ENCODE results near the gene SPIN1.
"Not testable (repeated sequence)": the region's sequence is repeated elsewhere in the genome, so short reads cannot be mapped to it uniquely, and the experiment has no call there.

Gene SPIN1

GRCh38 chr9:88344013-88344412 lies 44.2 kb upstream of the SPIN1 start (continued):
- TF ChIP-seq ZNF837 (tag by site-specific recombination; IDR thresholded peaks at IDR 0.05), result no peak

- POLR2A ChIA-PET, result interaction anchor here (0.6 kb wide), 1 partner anchor 187 kb away, joined by 4 read pairs; no protein-coding TSS in a partner anchor
- H3K36me3 ChIP-seq (ENCODE audit: control insufficient read depth in 2 of 2, insufficient read depth in 1 of 2, low read length in 2 of 2); CTCF ChIA-PET; H3K27ac ChIP-seq (ENCODE audit: extremely low read depth, low read depth, low read length); H3K4me3 ChIP-seq (ENCODE audit: low read depth, low read length); H3K4me1 ChIP-seq (ENCODE audit: control insufficient read depth, insufficient read depth, low read length); H3K9me3 ChIP-seq (ENCODE audit: control insufficient read depth, insufficient read depth, low read depth, low read length): not testable (repeated sequence)
These were observed 37.9 kb upstream of the SPIN1 start for GRCh38 chr9:88350354-88350753.

- Histone ChIP-seq H3K36me3 (ENCODE audit: control insufficient read depth in 2 of 2, insufficient read depth in 1 of 2, low read length in 2 of 2) (no peaks in the 10 kb centered on the region), H3K27ac (ENCODE audit: extremely low read depth, low read depth, low read length) (no peak overlapping the region), H3K4me1 (ENCODE audit: control insufficient read depth, insufficient read depth, low read length) (no peaks in the 10 kb centered on the region), H3K4me3 (ENCODE audit: low read depth, low read length) (no peak overlapping the region), H3K9me3 (ENCODE audit: control insufficient read depth, insufficient read depth, low read depth, low read length) (no peaks in the 10 kb centered on the region)
- TF ChIP-seq HOXC10 (CRISPR knock-in tag; IDR thresholded peaks at IDR 0.05), result no peak
- TF ChIP-seq ZSCAN18 (tag by site-specific recombination; IDR thresholded peaks at IDR 0.05), result no peak
- no peak for TF ChIP-seq ZNF23 (tag by site-specific recombination; IDR thresholded peaks at IDR 0.05; ENCODE audit: borderline replicate concordance)
- no peak for TF ChIP-seq PBX3 (CRISPR knock-in tag; IDR thresholded peaks at IDR 0.05)
- no peak for TF ChIP-seq HIC1 (tag by site-specific recombination; IDR thresholded peaks at IDR 0.05)
- TF ChIP-seq GLIS1 (tag by site-specific recombination; IDR thresholded peaks at IDR 0.05), result no peak
- TF ChIP-seq ZNF529 (tag by site-specific recombination; IDR thresholded peaks at IDR 0.05; ENCODE audit: insufficient replicate concordance), result no peak
- TF ChIP-seq ZNF473 (tag by site-specific recombination; IDR thresholded peaks at IDR 0.05), result no peak
- no peak for TF ChIP-seq ZBTB20 (tag by site-specific recombination; IDR thresholded peaks at IDR 0.05)
- TF ChIP-seq ZNF426 (tag by site-specific recombination; IDR thresholded peaks at IDR 0.05), result no peak
- TF ChIP-seq ZBTB10 (tag by site-specific recombination; IDR thresholded peaks at IDR 0.05), result no peak
- TF ChIP-seq ZNF146 (tag by site-specific recombination; IDR thresholded peaks at IDR 0.05), result no peak
- no peak for TF ChIP-seq ZNF335 (tag by site-specific recombination; conservative IDR thresholded peaks at IDR 0.05)
- no peak for TF ChIP-seq ZNF10 (tag by site-specific recombination; IDR thresholded peaks at IDR 0.05)
- no peak for TF ChIP-seq ZNF274 (IDR thresholded peaks at IDR 0.05; ENCODE audit: low read length)
- no peak for TF ChIP-seq ZNF274 (tag by site-specific recombination; IDR thresholded peaks at IDR 0.05; ENCODE audit: borderline replicate concordance)
- TF ChIP-seq ZNF2 (tag by site-specific recombination; IDR thresholded peaks at IDR 0.05), result no peak
- TF ChIP-seq ZNF221 (tag by site-specific recombination; IDR thresholded peaks at IDR 0.05; ENCODE audit: borderline replicate concordance), result no peak
- no peak for TF ChIP-seq ZNF544 (tag by site-specific recombination; IDR thresholded peaks at IDR 0.05)
- no peak for TF ChIP-seq KLF16 (tag by site-specific recombination; IDR thresholded peaks at IDR 0.05)
- POLR2A ChIA-PET, result interaction anchor here (0.7 kb wide), 1 partner anchor 18 kb away, joined by 7 read pairs; no protein-coding TSS in a partner anchor
- CTCF ChIA-PET, result no interaction called here
These were observed 33.1 kb upstream of the SPIN1 start for GRCh38 chr9:88355166-88355565.

GRCh38 chr9:88357250-88357649 lies 31.0 kb upstream of the SPIN1 start:
- CTCF ChIA-PET; H3K27ac ChIP-seq (ENCODE audit: extremely low read depth, low read depth, low read length); H3K4me3 ChIP-seq (ENCODE audit: low read depth, low read length); POLR2A ChIA-PET; H3K9me3 ChIP-seq (ENCODE audit: control insufficient read depth, insufficient read depth, low read depth, low read length); H3K4me1 ChIP-seq (ENCODE audit: control insufficient read depth, insufficient read depth, low read length); H3K36me3 ChIP-seq (ENCODE audit: control insufficient read depth in 2 of 2, insufficient read depth in 1 of 2, low read length in 2 of 2): not testable (repeated sequence)
